PC-9 (cell line): Measurements from ENCODE around the gene ALX4.

Experiments
- CTCF ChIP-seq: fragments of 200-600 bp; sonication (generic); conservative IDR thresholded peaks from 2 replicates; pipeline ENCODE4 v1.6.1; 2017; ENCODE audit warnings: mixed run types, antibody characterized with exemption, mild to moderate bottlenecking, moderate library complexity
- EZH2 ChIP-seq: fragments of 200-600 bp; sonication (generic); IDR thresholded peaks from 2 replicates; pipeline ENCODE4 v1.8.0; 2017; ENCODE audit warnings: antibody characterized with exemption, low read depth

DNA sequence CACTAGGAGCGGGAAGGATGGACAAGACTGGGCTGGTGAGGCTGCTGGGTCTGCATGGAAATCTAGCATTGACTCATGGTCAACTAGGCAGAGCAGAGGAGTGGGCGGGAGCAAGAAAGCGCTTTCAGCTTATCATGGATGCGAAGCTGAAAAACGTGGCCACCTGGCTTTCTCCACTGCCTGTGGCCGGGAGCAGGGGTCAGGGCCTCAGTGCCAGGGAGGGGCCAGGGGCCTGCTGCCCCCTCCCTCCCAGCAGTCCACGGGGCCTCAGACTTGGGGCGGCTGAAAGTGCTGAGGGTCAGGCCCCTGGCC is 45.5 kb downstream of the ALX4 start:
- TF ChIP-seq EZH2: no peak
- no peak for TF ChIP-seq CTCF
